K562 (cell line): ENCODE data around the gene SLCO3A1. TPM values are rescaled to one million over a fixed set of nuclear protein-coding genes. Genes with fewer than 3 reads are reported as not detected.
A peak's percentile ranks its signal among the peaks of the same experiment; 100 is the strongest.

ENCODE experiments used
- ATAC-seq: fragments of 200-7000 bp; cut with Tn5 transposase; 3 replicates; pipeline ENCODE4 v1.9.1; 2020; ENCODE audit warnings: moderate library complexity
- BruUV-seq: library from RNA; stranded (reverse); fragments of 400-500 nt; replicated peaks from 2 replicates; lab custom pipeline; 2021; lab: Mats Ljungman, UMichigan
- CTCF ChIA-PET: fragments of 300-600 bp; formaldehyde crosslinking; extraction: SDS; loops from one replicate; lab custom pipeline; 2021; ENCODE audit warnings: low intra/inter-chr PET ratio; lab: Yijun Ruan, JAX
- POLR2A ChIA-PET: fragments of 300-600, 350-650 bp; sonication (Branson Sonifier 250); formaldehyde crosslinking; extraction: SDS; loops from one replicate; lab custom pipeline; 2021; ENCODE audit warnings: antibody characterized with exemption, inconsistent platforms; lab: Yijun Ruan, JAX
- DNase-seq, 4 experiments: peaks; one replicate each; pipeline versions ENCODE4 v3.0.0 to v3.0.0-alpha.2; 2011 to 2018; ENCODE audit warnings: low spot score in 3 of 4, mixed read lengths in 3 of 4; ENCODE audit errors: extremely low read depth in 1 of 4
- FAIRE-seq: peaks from 2 replicates; lab custom pipeline; 2011; peaks lifted over from hg19 to GRCh38; lab: Jason Lieb, UNC
- H2AFZ ChIP-seq: 2 replicates; pipeline ENCODE4 v1.6.0; 2011; ENCODE audit warnings: low read depth, low read length, control low read depth, inconsistent platforms
- H3K27ac ChIP-seq: fragments of 200-600 bp; 3 replicates; pipeline ENCODE4 v1.8.0; 2011; ENCODE audit warnings: low read depth, mild to moderate bottlenecking, control low read depth, inconsistent platforms, low read length, moderate library complexity, mixed read lengths; ENCODE audit errors: extremely low read depth
- H3K27me3 ChIP-seq, 2 experiments: fragments of 300-600 bp in 1 of 2; 2 replicates in 1 of 2; 3 replicates in 1 of 2; pipeline versions ENCODE4 v1.6.0 to v1.8.0; 2011; ENCODE audit warnings: inconsistent platforms in 2 of 2, low read length in 2 of 2, mild to moderate bottlenecking in 1 of 2, mixed read lengths in 1 of 2, moderate library complexity in 1 of 2; ENCODE audit not compliant: control insufficient read depth in 2 of 2, insufficient read depth in 2 of 2
- H3K36me3 ChIP-seq: fragments of 300-600 bp; 3 replicates; pipeline ENCODE4 v1.8.0; 2011; ENCODE audit warnings: mild to moderate bottlenecking, low read length, inconsistent platforms; ENCODE audit not compliant: control insufficient read depth, insufficient read depth
- H3K4me1 ChIP-seq, 2 experiments: fragments of 200-600 bp in 1 of 2; replicated peaks in 1 of 2; 2 replicates in 1 of 2; 3 replicates in 1 of 2; pipeline versions ENCODE4 v1.5.1 to v1.8.0; 2011; ENCODE audit warnings: inconsistent platforms in 2 of 2, low read length in 2 of 2, mild to moderate bottlenecking in 1 of 2, mixed read lengths in 1 of 2, moderate library complexity in 1 of 2; ENCODE audit not compliant: control insufficient read depth in 2 of 2, insufficient read depth in 2 of 2
- H3K4me2 ChIP-seq: 2 replicates; pipeline ENCODE4 v1.6.1; 2011; ENCODE audit warnings: low read length, control low read depth, inconsistent platforms, mixed read lengths; ENCODE audit not compliant: insufficient read depth
- H3K4me3 ChIP-seq: fragments of 200-600 bp; sonication (generic), shearing (Covaris generic); 2 replicates; pipeline ENCODE4 v1.5.1; 2016; ENCODE audit warnings: control low read depth, inconsistent platforms
- H3K79me2 ChIP-seq: fragments of 200-600 bp; 3 replicates; pipeline ENCODE4 v1.8.0; 2011; ENCODE audit warnings: low read length, inconsistent platforms; ENCODE audit not compliant: control insufficient read depth, insufficient read depth
- H3K9ac ChIP-seq, 2 experiments: 2 replicates each; pipeline versions ENCODE4 v1.6.0 to v1.6.1; 2011; ENCODE audit warnings: low read depth in 2 of 2, low read length in 2 of 2, control low read depth in 1 of 2, inconsistent platforms in 1 of 2, mild to moderate bottlenecking in 1 of 2, mixed read lengths in 1 of 2; ENCODE audit not compliant: insufficient read depth in 1 of 2
- H3K9me1 ChIP-seq: one replicate; pipeline ENCODE4 v1.6.0; 2011; ENCODE audit warnings: inconsistent platforms, mild to moderate bottlenecking, low read length, moderate library complexity; ENCODE audit not compliant: control insufficient read depth, insufficient read depth
- H3K9me3 ChIP-seq: replicated peaks from 2 replicates; pipeline ENCODE4 v1.5.1; 2011; ENCODE audit warnings: low read depth, low read length, inconsistent platforms; ENCODE audit not compliant: control insufficient read depth, insufficient read depth
- H4K20me1 ChIP-seq: replicated peaks from 2 replicates; pipeline ENCODE4 v1.6.1; 2011; ENCODE audit warnings: low read length, inconsistent platforms, mixed read lengths; ENCODE audit not compliant: control insufficient read depth, insufficient read depth
- ASH1L ChIP-seq: fragments of 450-650 bp; IDR thresholded peaks from 2 replicates; pipeline ENCODE4 v1.6.1; 2018; ENCODE audit warnings: borderline replicate concordance, mild to moderate bottlenecking, low read depth; ENCODE audit not compliant: partially characterized antibody
- CEBPG ChIP-seq, 3 experiments: fragments of 200-800 bp in 1 of 3; sonication (Bioruptor generic) in 1 of 3; sonication (generic) in 1 of 3; formaldehyde crosslinking in 1 of 3; IDR thresholded peaks in 2 of 3; conservative IDR thresholded peaks in 1 of 3; 2 replicates each; pipeline versions ENCODE4 v1.6.1 to v1.8.0; 2016 to 2022; ENCODE audit warnings: missing compliant biosample characterization in 2 of 3, missing genetic modification characterization in 2 of 3, mild to moderate bottlenecking in 1 of 3, missing genetic modification reagents in 1 of 3
- ERF ChIP-seq: fragments of 450-650 bp; formaldehyde crosslinking; IDR thresholded peaks from 2 replicates; pipeline ENCODE4 v1.4.0; 2020; ENCODE audit warnings: mild to moderate bottlenecking, mixed read lengths
- ESRRB ChIP-seq: fragments of 250-450 bp; sonication (Bioruptor Pico); IDR thresholded peaks from 2 replicates; pipeline ENCODE4 v1.5.0; 2020; ENCODE audit warnings: mild to moderate bottlenecking, moderate library complexity, borderline replicate concordance
- ETV6 ChIP-seq, 3 experiments: fragments of 150-350 bp in 1 of 3; sonication (generic) in 1 of 3; formaldehyde crosslinking in 1 of 3; IDR thresholded peaks; 2 replicates each; pipeline versions ENCODE4 v1.6.1 to v1.8.0; 2014 to 2022; ENCODE audit warnings: borderline replicate concordance in 2 of 3, low read depth in 2 of 3, antibody characterized with exemption in 1 of 3, low read length in 1 of 3, mild to moderate bottlenecking in 1 of 3, missing genetic modification reagents in 1 of 3
- HSF4 ChIP-seq: fragments of 250-450 bp; sonication (Bioruptor Pico); IDR thresholded peaks from 2 replicates; pipeline ENCODE4 v2.1.2; 2022; ENCODE audit warnings: mild to moderate bottlenecking, moderate library complexity, borderline replicate concordance
- RBM15 ChIP-seq: fragments of 200-400 bp; formaldehyde crosslinking; IDR thresholded peaks from 2 replicates; pipeline ENCODE4 v1.6.1; 2018; ENCODE audit warnings: mild to moderate bottlenecking, low read length, moderate library complexity; ENCODE audit not compliant: insufficient read depth
- RFX1 ChIP-seq: fragments of 450-650 bp; IDR thresholded peaks from 2 replicates; pipeline ENCODE4 v1.6.1; 2016; ENCODE audit warnings: mild to moderate bottlenecking, moderate library complexity
- SPI1 ChIP-seq: IDR thresholded peaks from 2 replicates; pipeline ENCODE4 v1.6.1; 2011; ENCODE audit warnings: low read depth, low read length, control low read depth, borderline replicate concordance
- ZC3H8 ChIP-seq: fragments of 450-650 bp; IDR thresholded peaks from 2 replicates; pipeline ENCODE4 v1.6.1; 2017
- ZNF174 ChIP-seq: fragments of 250-450 bp; sonication (Bioruptor Pico); IDR thresholded peaks from 2 replicates; pipeline ENCODE4 v1.4.0; 2020; ENCODE audit warnings: mild to moderate bottlenecking
- ZNF324 ChIP-seq: fragments of 250-450 bp; sonication (Bioruptor Pico); IDR thresholded peaks from 2 replicates; pipeline ENCODE4 v1.4.0; 2020; ENCODE audit warnings: mild to moderate bottlenecking
- WGBS: fragments of 100-300 bp; shearing (Covaris generic); methylation state at CpG from one replicate; pipeline ENCODE4 v1.1.6; 2016; ENCODE audit warnings: low coverage, mixed read lengths; ENCODE audit not compliant: insufficient coverage; ENCODE audit errors: missing lambda C conversion rate; 5-methylcytosine and 5-hydroxymethylcytosine counted together
- in situ Hi-C: fragments of 300-500 bp; cut with MboI; formaldehyde crosslinking; loops from 4 replicates; pipeline ENCODE4 v1.15.0; 2018; ENCODE audit warnings: inconsistent platforms, mixed read lengths
- intact Hi-C: fragments of 100-400 bp; cut with micrococcal nuclease; formaldehyde crosslinking; loops from 2 replicates; pipeline ENCODE4 v1.14.2; 2022
- polyA plus RNA-seq, 8 experiments: library from polyadenylated mRNA; depleted of rRNA in 4 of 8; stranded (reverse) in 5 of 8; unstranded in 3 of 8; fragments of >200 nt; fragmentation: Nextera tagmentation in 2 of 8; fragmentation: Illumina TruSeq in 1 of 8; extraction: Ambion mirVana in 2 of 8; extraction: Trizol in 1 of 8; gene quantifications; 2 replicates each; pipeline versions ENCODE4 v1.2.1 to v1.2.3, GENCODE V29; 2011 to 2014; ENCODE audit warnings: inconsistent platforms in 1 of 8, missing spikeins in 1 of 8
- total RNA-seq, 7 experiments: library from RNA; depleted of rRNA in 6 of 7; stranded (reverse); fragments of >200 nt in 6 of 7; fragmentation: Illumina TruSeq in 2 of 7; extraction: Trizol in 2 of 7; gene quantifications; 2 replicates each; pipeline versions ENCODE4 v1.2.1 to v1.2.3, GENCODE V29; 2011 to 2021; ENCODE audit warnings: low replicate concordance in 1 of 7
- TF ChIP-seq, protein P1 (sequence below), 2 experiments: fragments of 450-650 bp; IDR thresholded peaks; 2 replicates each; pipeline ENCODE4 v1.6.1; 2016

Gene SLCO3A1
- total and polyA plus RNA-seq, 9 of the 15 experiments (the other 6 are each of a cell fraction or from before 2014, with no cell fraction given) = 0.01 to 0.84 (median 0.06) TPM; not detected in 3

DNA sequence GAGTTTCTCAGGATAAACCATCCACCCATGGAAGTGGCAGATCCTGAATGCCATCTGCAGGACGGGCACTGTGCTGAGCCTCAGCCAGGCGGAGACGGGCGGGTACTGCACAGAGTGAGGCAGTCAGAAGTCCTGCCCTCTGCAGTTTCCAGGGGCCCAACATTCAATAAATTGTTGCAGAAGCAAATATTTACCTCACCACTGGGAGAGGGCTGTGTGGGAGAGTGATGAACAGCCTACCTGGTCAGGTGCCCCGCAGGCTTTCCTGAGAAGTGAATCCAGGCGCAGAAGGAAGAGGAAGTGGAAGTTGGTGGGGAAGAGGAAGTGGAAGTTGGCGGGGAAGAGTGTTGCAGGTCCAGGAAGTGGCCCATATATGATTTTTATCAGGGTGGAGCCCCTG, 100.8 kb downstream of the SLCO3A1 start:
- Histone ChIP-seq H3K36me3 (no peaks in the 10 kb centered on the region), H2AFZ (no peak overlapping the region), H3K4me2 (no peak overlapping the region), H3K27me3 (peaks cover 2 to 9% of the 10 kb centered on the region in 2 experiments; a peak in 2 of 5 replicates), H3K9me1 (no peaks in the 10 kb centered on the region), H4K20me1 (no peaks in the 10 kb centered on the region), H3K79me2 (no peaks in the 10 kb centered on the region), H3K9ac (no peak overlapping the region), H3K4me3 (no peak overlapping the region), H3K4me1 (no peaks in the 10 kb centered on the region), H3K9me3 (no peaks in the 10 kb centered on the region), H3K27ac (no peak overlapping the region)
- ChIA-PET POLR2A (no interaction called here), CTCF (no interaction called here)
- intact Hi-C loops (no loop called here), in situ Hi-C loops (no loop called here)
- ATAC-seq = no peak
- DNase-seq = no peak
- no peak for TF ChIP-seq ZNF174 (CRISPR knock-in tag)
- TF ChIP-seq ZC3H8 = no peak
- peak in 1 of 2 experiments; percentile 63; a peak in 1 of 4 replicates for TF ChIP-seq ETV6 (IDR thresholded peaks at IDR 0.05; ENCODE audit: borderline replicate concordance in 1 of 2, low read depth in 2 of 2, low read length in 1 of 2)
- no peak for TF ChIP-seq ETV6 (CRISPR knock-in tag; IDR thresholded peaks at IDR 0.05; ENCODE audit: borderline replicate concordance)
- TF ChIP-seq RBM15 = no peak
- TF ChIP-seq RFX1 = no peak
- no peak for TF ChIP-seq HSF4 (CRISPR knock-in tag)
- TF ChIP-seq ZNF324 (CRISPR knock-in tag) = no peak
- no peak for TF ChIP-seq CEBPG (CRISPR knock-in tag; IDR thresholded peaks at IDR 0.05)
- no peak for TF ChIP-seq CEBPG (tag; conservative IDR thresholded peaks at IDR 0.05 in 1 of 2, IDR thresholded peaks at IDR 0.05 in 1 of 2)
- TF ChIP-seq, protein P1, sequence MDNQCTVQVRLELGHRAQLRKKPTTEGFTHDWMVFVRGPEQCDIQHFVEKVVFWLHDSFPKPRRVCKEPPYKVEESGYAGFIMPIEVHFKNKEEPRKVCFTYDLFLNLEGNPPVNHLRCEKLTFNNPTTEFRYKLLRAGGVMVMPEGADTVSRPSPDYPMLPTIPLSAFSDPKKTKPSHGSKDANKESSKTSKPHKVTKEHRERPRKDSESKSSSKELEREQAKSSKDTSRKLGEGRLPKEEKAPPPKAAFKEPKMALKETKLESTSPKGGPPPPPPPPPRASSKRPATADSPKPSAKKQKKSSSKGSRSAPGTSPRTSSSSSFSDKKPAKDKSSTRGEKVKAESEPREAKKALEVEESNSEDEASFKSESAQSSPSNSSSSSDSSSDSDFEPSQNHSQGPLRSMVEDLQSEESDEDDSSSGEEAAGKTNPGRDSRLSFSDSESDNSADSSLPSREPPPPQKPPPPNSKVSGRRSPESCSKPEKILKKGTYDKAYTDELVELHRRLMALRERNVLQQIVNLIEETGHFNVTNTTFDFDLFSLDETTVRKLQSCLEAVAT (IDR thresholded peaks at IDR 0.05) = no peak
- TF ChIP-seq ERF = no peak
- TF ChIP-seq ASH1L = no peak
- TF ChIP-seq SPI1 = peak; percentile 73
- no peak for TF ChIP-seq ESRRB (CRISPR knock-in tag)
- WGBS = 2% methylated on average over 6 of the region's 7 CpGs
- BruUV-seq = no TSS peak
- FAIRE-seq = no peak
